Upper lobe of left lung (tissue), 6 donors: ENCODE measurements around the gene CDH2. TPM values are rescaled to one million over a fixed set of nuclear protein-coding genes. Genes with fewer than 3 reads are reported as not detected.

Experiments
- ATAC-seq, 2 donors: fragments of 200-7000 bp; cut with Tn5 transposase; one replicate each; pipeline ENCODE4 v1.9.1; 2022; ENCODE audit warnings: mild to moderate bottlenecking in 2 of 2, moderate library complexity in 2 of 2; ENCODE audit not compliant: low FRiP score in 2 of 2
- DNase-seq, 2 donors: peaks; one replicate each; pipeline ENCODE4 v3.0.0-alpha.2; 2019 to 2020
- H3K27ac ChIP-seq, 4 donors: fragments of 200-600 bp; sonication (generic); one replicate each; pipeline ENCODE4 v1.5.1; 2016 to 2019
- H3K27me3 ChIP-seq, 4 donors: fragments of 200-600 bp; sonication (generic); one replicate each; pipeline ENCODE4 v1.5.1; 2017 to 2019
- H3K36me3 ChIP-seq, 4 donors: fragments of 200-600 bp; sonication (generic); one replicate each; pipeline ENCODE4 v1.5.1; 2016 to 2019
- H3K4me1 ChIP-seq, 4 donors: fragments of 200-600 bp; sonication (generic); one replicate each; pipeline ENCODE4 v1.5.1; 2018 to 2019
- H3K4me3 ChIP-seq, 4 donors: fragments of 200-600 bp; sonication (generic); one replicate each; pipeline ENCODE4 v1.5.1; 2017 to 2019; ENCODE audit warnings: mild to moderate bottlenecking in 2 of 4, moderate library complexity in 1 of 4
- H3K9me3 ChIP-seq, 4 donors: fragments of 200-600 bp; sonication (generic); one replicate each; pipeline ENCODE4 v1.5.1; 2018 to 2019
- CTCF ChIP-seq, 6 experiments: fragments of 450-650 bp in 4 of 6; fragments of 200-600 bp in 2 of 6; sonication (generic) in 2 of 6; IDR thresholded peaks; one replicate each; pipeline ENCODE4 v1.5.1; 2016 to 2019; ENCODE audit warnings: antibody characterized with exemption in 6 of 6
- EP300 ChIP-seq, 4 donors: sonication (generic); formaldehyde crosslinking; IDR thresholded peaks; one replicate each; pipeline ENCODE4 v1.5.1; 2017; ENCODE audit warnings: antibody characterized with exemption in 4 of 4, control low read depth in 2 of 4
- POLR2A ChIP-seq, 4 donors: fragments of 450-650 bp; IDR thresholded peaks; one replicate each; pipeline ENCODE4 v1.5.1; 2016 to 2017; ENCODE audit warnings: antibody characterized with exemption in 4 of 4, mild to moderate bottlenecking in 2 of 4
- POLR2AphosphoS5 ChIP-seq, 2 donors: sonication (generic); formaldehyde crosslinking; IDR thresholded peaks; one replicate each; pipeline ENCODE4 v1.5.1; 2017; ENCODE audit warnings: antibody characterized with exemption in 2 of 2
- WGBS, 2 donors: methylation state at CpG; one replicate each; pipeline ENCODE4 v1.1.5; 2017 to 2018; 5-methylcytosine and 5-hydroxymethylcytosine counted together
- total RNA-seq, 6 donors: library from RNA; depleted of rRNA in 4 of 6; stranded (reverse); fragments of >200 nt in 4 of 6; gene quantifications; one replicate each; pipeline versions ENCODE4 v1.1.0 to v1.2.1, GENCODE V29; 2016 to 2021
- donor health status: DM: no; HTN: no; CAD: no; lungs with moderate emphysema.
- donor health status: DM: no; HTN: yes; CAD: no; lungs with severe emphysema.

CDH2 gene
- total RNA-seq, 6 donors from 2014 or later, result 0.20 to 2.3 (median 0.75) TPM; not detected in 2

GRCh38 chr18:28126768-28127167 is 50.2 kb downstream of the CDH2 start:
- H3K4me3 ChIP-seq, result no peak overlapping the region
- H3K4me1 ChIP-seq, result no peaks in the 10 kb centered on the region
- no peak overlapping the region for H3K27ac ChIP-seq
- no peak for TF ChIP-seq POLR2A (IDR thresholded peaks at IDR 0.05)
- TF ChIP-seq POLR2AphosphoS5 (IDR thresholded peaks at IDR 0.05), result no peak
- no peak for TF ChIP-seq EP300 (IDR thresholded peaks at IDR 0.05)
- DNase-seq (no peak), ATAC-seq (no peak)
- 90 to 93% methylated on average over 5 of the region's 5 CpGs for WGBS, 2 donors
- H3K9me3 ChIP-seq, result no peaks in the 10 kb centered on the region
- H3K27me3 ChIP-seq, result no peaks in the 10 kb centered on the region
- H3K36me3 ChIP-seq, result no peaks in the 10 kb centered on the region

- Histone ChIP-seq H3K27ac (no peak overlapping the region), H3K9me3 (no peaks in the 10 kb centered on the region), H3K4me3 (no peak overlapping the region), H3K27me3 (no peaks in the 10 kb centered on the region), H3K36me3 (no peaks in the 10 kb centered on the region), H3K4me1 (no peaks in the 10 kb centered on the region)
- ATAC-seq, result no peak
- WGBS, 2 donors, result 59 to 67% methylated on average over 3 of the region's 3 CpGs
- DNase-seq, result no peak
- no peak for TF ChIP-seq CTCF (IDR thresholded peaks at IDR 0.05)
- TF ChIP-seq EP300 (IDR thresholded peaks at IDR 0.05), result no peak
- no peak for TF ChIP-seq POLR2AphosphoS5 (IDR thresholded peaks at IDR 0.05)
- no peak for TF ChIP-seq POLR2A (IDR thresholded peaks at IDR 0.05)
These were observed 51.9 kb downstream of the CDH2 start for GRCh38 chr18:28125051-28125450.

- Histone ChIP-seq H3K27ac (no peak overlapping the region), H3K4me3 (no peak overlapping the region), H3K27me3 (no peaks in the 10 kb centered on the region), H3K9me3 (no peaks in the 10 kb centered on the region), H3K36me3 (no peaks in the 10 kb centered on the region), H3K4me1 (no peaks in the 10 kb centered on the region)
- no peak for ATAC-seq
- WGBS, 2 donors, result 62 to 69% methylated on average over 4 of the region's 4 CpGs
- no peak for DNase-seq
- TF ChIP-seq CTCF (IDR thresholded peaks at IDR 0.05), result no peak
- TF ChIP-seq POLR2A (IDR thresholded peaks at IDR 0.05), result no peak
- no peak for TF ChIP-seq EP300 (IDR thresholded peaks at IDR 0.05)
- TF ChIP-seq POLR2AphosphoS5 (IDR thresholded peaks at IDR 0.05), result no peak
These were observed 52.5 kb downstream of the CDH2 start for GRCh38 chr18:28124131-28125029.

GRCh38 chr18:28123401-28124030 is 53.4 kb downstream of the CDH2 start:
- no peak for DNase-seq
- no peak for TF ChIP-seq CTCF (IDR thresholded peaks at IDR 0.05)
- Histone ChIP-seq H3K9me3 (no peaks in the 10 kb centered on the region), H3K27me3 (no peaks in the 10 kb centered on the region), H3K27ac (no peak overlapping the region), H3K4me1 (no peaks in the 10 kb centered on the region), H3K4me3 (no peak overlapping the region), H3K36me3 (no peaks in the 10 kb centered on the region)
- WGBS, 2 donors, result 76 to 78% methylated on average over 3 of the region's 3 CpGs
- no peak for ATAC-seq

GRCh38 chr18:28120828-28121515 is 56.0 kb downstream of the CDH2 start:
- H3K27ac ChIP-seq, result no peak overlapping the region
- ATAC-seq (no peak), DNase-seq (no peak)
- H3K4me3 ChIP-seq, result no peak overlapping the region
- H3K27me3 ChIP-seq, result no peaks in the 10 kb centered on the region
- no peaks in the 10 kb centered on the region for H3K4me1 ChIP-seq
- H3K36me3 ChIP-seq, result no peaks in the 10 kb centered on the region
- H3K9me3 ChIP-seq, result no peaks in the 10 kb centered on the region
- 87 to 93% methylated on average over 2 of the region's 2 CpGs for WGBS, 2 donors
- TF ChIP-seq EP300 (IDR thresholded peaks at IDR 0.05) (no peak), CTCF (IDR thresholded peaks at IDR 0.05) (no peak), POLR2AphosphoS5 (IDR thresholded peaks at IDR 0.05) (no peak), POLR2A (IDR thresholded peaks at IDR 0.05) (no peak)
